ENCODE results near the gene KARS1. TPM values are rescaled to one million over a fixed set of nuclear protein-coding genes. Genes with fewer than 3 reads are reported as not detected.

The KARS1 gene
- total and polyA plus RNA-seq, 2 of the 4 experiments (the other 2 are of a cell fraction): 122 to 228 TPM

- Histone ChIP-seq H4K20me1 (ENCODE audit: insufficient read depth, low read length) (no peaks in the 10 kb centered on the region), H3K18ac (ENCODE audit: low read depth, low read length) (no peak overlapping the region), H3K27me3 (ENCODE audit: control insufficient read depth, insufficient read depth, low read length) (no peaks in the 10 kb centered on the region), H3K79me1 (ENCODE audit: low read depth in 1 of 2, low read length in 2 of 2) (peaks cover 17 to 19% of the 10 kb centered on the region in 2 experiments), H2BK20ac (ENCODE audit: low read depth, low read length) (no peak overlapping the region), H2AK5ac (ENCODE audit: low read depth, low read length) (no peak overlapping the region), H3K4me2 (ENCODE audit: low read depth, low read length) (no peak overlapping the region), H4K8ac (ENCODE audit: low read depth in 2 of 2, low read length in 2 of 2) (no peak overlapping the region), H3K4me1 (ENCODE audit: control insufficient read depth, insufficient read depth, low read length) (peaks cover 2% of the 10 kb centered on the region), H2AFZ (replicated peaks; ENCODE audit: low read length, poor library complexity) (no peak overlapping the region), H3K9me1 (ENCODE audit: insufficient read depth, low read length) (no peaks in the 10 kb centered on the region; the same call in 1 of the 2 replicates), H3K4me3 (ENCODE audit: insufficient read depth, low read depth, low read length) (no peak overlapping the region), H3K9ac (ENCODE audit: low read depth, low read length) (no peak overlapping the region), H3K4ac (ENCODE audit: low read depth, low read length) (no peak overlapping the region), H3K36me3 (ENCODE audit: control insufficient read depth, insufficient read depth, low read length) (peaks cover 40% of the 10 kb centered on the region), H3K9me3 (ENCODE audit: control insufficient read depth, insufficient read depth, low read length) (no peaks in the 10 kb centered on the region), H2BK120ac (ENCODE audit: low read depth, low read length) (no peak overlapping the region), H2AK9ac (replicated peaks; ENCODE audit: low read depth, low read length, poor library complexity) (no peak overlapping the region), H3K14ac (replicated peaks; ENCODE audit: low read depth, low read length) (no peak overlapping the region), H2BK15ac (ENCODE audit: low read depth, low read length) (no peak overlapping the region), H2BK5ac (ENCODE audit: low read depth, low read length, poor library complexity, severe bottlenecking) (no peak overlapping the region), H3K56ac (ENCODE audit: extremely low read depth, insufficient read depth, low read length) (no peak overlapping the region), H3K23ac (ENCODE audit: low read depth, low read length) (no peak overlapping the region), H4K91ac (ENCODE audit: insufficient read depth, low read depth, low read length) (no peak overlapping the region), H4K5ac (ENCODE audit: low read depth, low read length) (no peak overlapping the region), H3K27ac (ENCODE audit: insufficient read depth, low read length) (no peak overlapping the region)
- WGBS, 2 experiments (ENCODE audit: extremely low coverage in 2 of 2, insufficient read length in 1 of 2): no CpG with 5 or more reads among the region's 3 CpGs
- intact Hi-C loops (cut with micrococcal nuclease): no loop called here
- BruUV-seq (replicated peaks): no TSS peak
- DNase-seq: no peak
- no peak for ATAC-seq (ENCODE audit: low read depth)
- in situ Hi-C loops (cut with MboI; ENCODE audit: low sequenced_read_pairs): no loop called here
- TF ChIP-seq POLR2A (IDR thresholded peaks at IDR 0.05; ENCODE audit: low read depth, low read length): no peak
- no peak for TF ChIP-seq MAZ (IDR thresholded peaks at IDR 0.05; ENCODE audit: borderline replicate concordance, low read depth, low read length)
- no peak for TF ChIP-seq MXI1 (IDR thresholded peaks at IDR 0.05; ENCODE audit: borderline replicate concordance, low read depth, low read length)
- TF ChIP-seq NFE2L2 (IDR thresholded peaks at IDR 0.05; ENCODE audit: low read depth, low read length): no peak
- TF ChIP-seq ELK1 (IDR thresholded peaks at IDR 0.05; ENCODE audit: borderline replicate concordance, low read depth, low read length): no peak
- TF ChIP-seq RFX5 (IDR thresholded peaks at IDR 0.05; ENCODE audit: low read depth, low read length): no peak
- TF ChIP-seq RCOR1 (IDR thresholded peaks at IDR 0.05; ENCODE audit: insufficient replicate concordance, low read length): no peak
- no peak for TF ChIP-seq CTCF (conservative IDR thresholded peaks at IDR 0.05; ENCODE audit: low read depth, low read length)
- POLR2A ChIA-PET (ENCODE audit: unreplicated experiment): no interaction called here
- CTCF ChIA-PET: interaction anchor here (0.6 kb wide), 1 partner anchor 151 kb away, joined by 5 read pairs; no protein-coding TSS in a partner anchor
- dilution Hi-C loops (cut with HindIII; ENCODE audit: low sequenced_read_pairs, unreplicated experiment): no loop called here
These were observed 30.3 kb downstream of the KARS1 start for GRCh38 chr16:75617121-75617520.
